CD4-positive, alpha-beta T cell treated with Interleukin-12 subunit alpha and Interleukin-12 subunit beta, for 1 hour (primary cell): ENCODE data around the gene EIF3D.
"Not testable (repeated sequence)": the region's sequence is repeated elsewhere in the genome, so short reads cannot be mapped to it uniquely, and the experiment has no call there.

ENCODE experiments used
- DNase-seq: peaks from one replicate; pipeline ENCODE4 v3.0.0-alpha.2; 2020

EIF3D gene

DNA sequence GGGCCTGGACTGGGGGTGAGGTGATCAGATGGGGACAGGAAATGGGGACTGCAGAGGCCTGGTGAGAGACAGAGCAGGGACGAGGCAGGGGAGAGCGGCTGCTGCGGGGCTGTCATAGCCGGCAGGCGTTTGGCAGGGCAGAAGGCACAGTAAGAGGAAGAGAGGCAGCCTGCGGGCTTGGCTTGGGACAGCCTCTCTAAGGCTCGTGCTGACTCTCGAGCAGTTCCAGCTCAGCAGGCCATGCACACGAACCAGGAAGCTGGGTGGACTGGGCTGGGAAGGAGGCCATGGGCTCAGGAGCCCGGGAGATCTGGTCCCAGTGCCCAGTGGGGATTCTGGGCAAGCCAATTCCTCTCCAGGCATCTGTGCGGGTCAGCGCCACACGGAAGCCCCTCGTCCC lies 19.6 kb upstream of the EIF3D start:
- DNase-seq: no peak

DNA sequence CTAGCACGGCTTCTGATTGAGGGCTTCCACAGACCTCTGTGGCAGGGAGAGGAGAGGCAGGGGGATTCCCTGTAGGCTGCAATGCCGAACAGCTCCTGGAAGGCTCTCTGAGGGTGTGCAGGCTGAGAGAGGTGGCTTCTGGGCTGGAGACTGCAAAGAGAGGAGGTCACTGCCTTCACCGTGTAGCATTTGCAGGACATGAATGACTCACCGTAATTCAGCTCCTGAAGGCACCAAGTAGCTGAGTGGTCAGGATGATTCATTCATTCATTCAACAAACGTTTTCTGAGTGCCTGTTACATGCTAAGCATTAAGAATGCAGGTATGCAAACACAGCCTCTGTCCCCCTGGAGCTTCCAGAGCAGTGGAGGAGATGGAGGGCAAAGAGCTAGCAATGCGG lies 18.0 kb upstream of the EIF3D start:
- no peak for DNase-seq

DNA sequence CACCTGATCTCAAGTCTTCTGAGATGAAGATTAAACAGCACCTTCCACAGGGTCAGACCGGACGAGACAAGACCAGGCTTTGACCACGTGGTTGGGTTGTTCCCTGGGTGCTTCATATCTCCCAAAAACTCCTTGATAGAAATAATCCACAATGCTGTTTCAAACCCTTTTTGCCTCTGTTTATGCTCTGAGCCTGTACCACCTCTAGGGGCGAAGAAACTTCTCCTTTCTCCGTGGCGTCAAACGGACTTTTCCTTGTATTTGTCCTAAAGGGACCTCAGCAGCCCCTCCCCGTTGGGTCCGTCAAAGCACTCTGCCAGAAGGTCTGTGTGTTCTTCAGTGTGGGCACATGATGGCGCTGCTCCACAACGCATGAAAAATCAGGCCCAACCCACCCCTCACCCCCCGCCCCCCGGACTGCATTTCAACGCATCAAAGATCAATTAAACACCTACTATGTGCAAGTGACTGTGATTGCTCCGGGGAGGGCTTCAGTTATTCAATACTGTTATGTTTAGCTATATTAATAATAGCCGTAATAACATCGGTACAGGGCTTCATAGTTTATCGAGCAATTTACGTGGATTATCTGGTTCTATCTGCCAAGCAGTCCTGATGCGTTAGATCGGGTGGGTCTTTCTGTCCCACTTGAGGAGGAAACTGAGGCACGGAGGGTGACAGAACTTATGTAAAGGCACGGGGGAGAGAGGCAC lies 17.3 kb upstream of the EIF3D start:
- peak; percentile 24 for DNase-seq

DNA sequence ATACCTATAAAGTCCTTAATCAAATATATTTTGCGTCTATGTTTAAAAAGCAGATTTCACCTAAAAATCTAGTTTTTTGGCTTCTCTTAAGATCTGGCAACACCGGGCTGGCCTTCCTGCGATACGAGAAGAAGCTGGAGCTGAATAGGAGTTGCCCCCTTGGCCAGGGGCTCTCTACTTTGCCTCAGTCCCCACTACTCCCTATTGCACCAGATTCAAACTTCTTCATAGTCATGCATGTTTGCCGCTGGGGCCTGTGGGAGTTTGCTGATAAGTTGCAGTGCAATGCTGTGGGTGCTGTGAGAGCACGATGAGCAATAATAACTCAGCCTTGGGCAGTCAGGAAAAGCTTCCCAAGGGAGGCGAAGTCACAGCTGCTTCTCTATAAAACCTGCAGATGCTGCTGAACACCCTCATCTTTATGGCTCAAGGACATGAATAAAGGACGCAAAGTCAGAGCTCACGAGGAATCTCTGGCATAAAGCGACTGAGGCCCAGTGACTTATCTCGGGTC lies 15.2 kb upstream of the EIF3D start:
- DNase-seq: no peak

DNA sequence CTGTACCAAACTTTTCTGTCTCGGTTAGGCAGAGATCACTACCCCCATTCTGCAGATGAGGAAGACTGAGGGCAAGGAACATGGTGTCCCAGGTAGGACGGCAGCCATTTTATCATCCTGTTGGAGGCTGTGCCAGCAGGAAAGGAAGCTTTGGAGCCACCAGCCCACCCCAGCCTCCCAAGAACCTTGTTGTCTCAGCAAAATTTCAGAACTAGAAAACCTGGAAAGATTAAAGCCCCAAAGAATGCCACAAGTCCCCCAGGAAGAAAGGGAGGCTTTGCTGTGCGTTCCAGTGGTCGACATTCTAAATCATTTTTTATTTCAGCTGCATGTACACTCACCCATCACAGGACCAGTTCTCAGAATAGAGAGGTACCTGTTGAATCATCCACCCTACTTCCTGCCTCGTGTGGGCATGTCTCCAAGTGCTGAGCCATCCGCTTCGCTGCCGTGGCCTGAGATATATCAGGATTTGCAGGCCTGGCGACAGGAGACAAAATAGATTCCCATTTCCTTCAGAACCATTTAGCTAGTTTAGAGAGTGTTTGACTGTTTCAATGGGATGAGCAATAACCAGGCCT lies 13.0 kb upstream of the EIF3D start:
- no peak for DNase-seq

DNA sequence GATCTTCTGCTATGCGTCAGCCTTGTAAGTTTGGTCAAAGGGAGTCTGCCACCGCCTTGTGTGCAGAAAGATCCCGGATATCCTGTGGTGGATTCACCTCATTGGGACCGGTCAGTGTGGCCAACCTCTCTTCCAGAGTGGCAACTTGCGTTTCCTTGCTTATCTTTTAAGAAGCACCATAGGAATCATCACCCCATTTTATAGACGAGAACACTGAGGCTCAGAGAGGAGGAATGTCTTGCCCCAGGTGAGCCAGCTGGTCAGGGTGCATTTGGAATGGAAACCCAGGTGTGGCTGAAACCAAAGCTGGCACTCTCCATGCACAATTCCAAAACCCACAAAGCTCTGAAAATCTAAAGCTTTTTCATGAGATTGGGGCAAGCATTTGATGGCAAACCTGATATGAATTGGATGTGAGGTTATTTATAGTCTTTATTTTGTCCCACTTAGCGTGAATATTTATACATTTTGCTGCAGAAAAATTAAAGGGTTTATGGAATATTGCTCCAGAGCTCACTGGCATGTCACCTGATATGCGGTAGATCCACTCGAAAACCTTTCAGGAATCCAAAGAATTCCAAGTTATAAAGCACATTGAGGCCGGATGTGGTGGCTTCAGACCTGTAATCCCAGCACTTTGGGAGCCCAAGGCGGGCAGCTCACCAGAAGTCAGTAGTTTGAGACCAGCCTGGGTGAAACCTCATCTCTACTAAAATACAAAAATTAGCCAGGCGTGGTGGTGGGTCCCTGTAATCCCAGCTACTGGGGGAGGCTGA lies 12.1 kb upstream of the EIF3D start:
- no peak for DNase-seq

DNA sequence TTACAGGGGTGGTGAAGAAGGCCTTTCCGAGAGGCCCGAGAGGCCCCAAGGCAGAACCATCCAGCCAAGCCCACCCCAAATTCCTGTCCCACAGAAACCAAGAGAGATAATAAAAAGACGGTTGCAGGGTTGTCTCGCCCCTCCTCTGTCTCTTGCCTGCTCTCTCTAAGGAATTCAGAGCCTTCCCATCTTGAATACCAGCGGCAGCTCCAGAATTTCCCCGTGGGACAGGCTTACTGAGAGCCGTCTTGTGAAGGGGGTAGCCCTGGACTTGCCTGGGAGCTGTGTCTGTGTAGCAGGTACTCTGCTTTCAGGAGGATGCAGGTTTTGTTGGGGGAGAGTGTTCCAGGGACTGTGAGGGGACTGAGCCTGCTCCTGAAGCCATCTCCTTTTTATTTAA lies 9.6 kb upstream of the EIF3D start:
- no peak for DNase-seq

DNA sequence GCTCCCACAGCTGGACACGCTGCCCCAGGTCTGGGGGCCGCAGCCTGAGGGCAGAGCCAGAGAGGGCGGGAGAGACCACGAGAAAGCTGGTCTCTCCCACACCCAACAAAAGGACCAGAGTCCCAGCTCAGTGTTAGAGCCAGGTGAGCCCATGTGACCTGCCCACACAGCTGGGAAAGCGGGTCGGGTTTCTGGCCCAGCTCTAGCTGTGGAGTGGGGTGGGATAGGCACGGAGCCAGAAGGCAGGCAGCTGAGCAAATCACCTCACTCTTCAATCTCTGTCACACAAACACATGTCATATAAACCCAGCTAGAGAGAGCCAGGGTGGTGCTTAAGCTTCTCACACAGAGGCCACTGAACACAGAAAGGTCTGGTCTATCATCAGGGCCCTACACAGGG lies 7.8 kb upstream of the EIF3D start:
- no peak for DNase-seq

DNA sequence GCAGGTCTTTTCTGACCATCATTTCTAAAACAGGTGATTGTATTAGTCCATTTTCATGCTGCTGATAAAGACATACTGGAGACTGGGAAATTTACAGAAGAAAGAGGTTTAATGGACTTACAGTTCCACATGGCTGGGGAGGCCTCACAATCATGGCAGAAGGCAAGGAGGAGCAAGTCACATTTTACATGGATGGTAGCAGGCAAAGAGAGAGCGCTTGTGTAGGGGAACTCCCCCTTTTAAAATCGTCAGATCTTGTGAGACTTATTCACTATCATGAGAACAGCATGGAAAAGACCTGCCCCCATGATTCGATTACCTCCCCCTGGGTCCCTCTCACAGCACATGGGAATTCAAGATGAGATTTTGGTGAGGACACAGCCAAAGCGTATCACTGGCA lies 4.4 kb upstream of the EIF3D start:
- DNase-seq: not testable (repeated sequence)

DNA sequence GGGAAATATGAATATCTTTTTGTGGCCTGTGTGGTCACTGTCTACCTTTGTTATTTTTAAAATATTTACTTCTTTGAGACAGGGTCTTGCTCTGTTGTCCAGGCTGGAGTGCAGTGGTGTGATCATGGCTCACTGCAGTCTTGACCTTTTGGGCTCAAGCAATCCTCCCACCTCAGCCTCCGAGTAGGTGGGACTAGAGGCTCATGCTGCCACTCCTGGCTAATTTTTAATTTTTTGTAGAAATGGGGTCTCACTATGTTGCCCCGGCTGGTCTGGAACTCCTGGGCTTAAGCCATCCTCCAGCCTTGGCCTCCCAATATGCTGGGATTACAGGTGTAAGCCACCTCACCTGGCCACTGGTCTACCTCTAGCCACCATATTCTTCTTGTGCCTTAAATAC lies 3.5 kb upstream of the EIF3D start:
- no peak for DNase-seq

DNA sequence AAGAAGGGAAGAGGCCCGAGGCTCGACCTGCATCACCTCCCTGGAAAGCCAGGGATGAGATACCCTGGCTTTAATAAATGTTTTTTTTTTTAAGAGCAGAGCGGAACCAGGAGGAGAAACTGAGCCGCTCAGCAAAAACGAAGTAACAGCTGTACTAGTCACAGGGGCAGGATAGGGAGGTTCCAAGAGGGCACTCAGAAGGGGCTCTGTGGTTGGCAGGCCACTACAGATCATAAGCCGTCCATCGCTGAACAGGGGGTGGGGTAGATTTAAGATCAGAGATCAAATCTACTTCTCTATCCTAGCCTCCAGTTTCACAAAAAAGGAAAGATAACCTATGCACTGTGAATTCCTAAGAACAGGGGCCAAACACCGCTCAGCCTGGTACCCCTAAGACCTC lies 625 bp downstream of the EIF3D start:
- DNase-seq: peak; percentile 32

DNA sequence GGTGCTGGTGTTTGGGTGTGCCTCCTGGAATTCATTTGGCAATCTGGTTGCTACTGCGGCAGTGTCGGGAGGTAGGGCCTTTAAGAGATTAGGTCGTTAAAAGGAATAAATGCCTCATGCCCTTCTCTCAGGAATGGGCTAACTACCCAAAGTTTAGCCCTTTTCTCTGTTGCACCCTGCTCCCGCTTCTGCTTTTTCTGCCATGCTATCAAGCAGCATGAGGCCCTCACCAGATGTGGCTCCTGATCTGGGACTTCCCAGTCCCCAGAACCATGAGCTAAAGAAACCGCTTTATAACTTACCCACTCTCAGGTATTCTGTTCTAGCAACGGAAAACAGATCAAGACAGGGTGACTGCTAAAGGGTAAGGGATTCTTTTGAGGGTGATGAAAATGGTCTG lies 6.3 kb downstream of the EIF3D start:
- no peak for DNase-seq

DNA sequence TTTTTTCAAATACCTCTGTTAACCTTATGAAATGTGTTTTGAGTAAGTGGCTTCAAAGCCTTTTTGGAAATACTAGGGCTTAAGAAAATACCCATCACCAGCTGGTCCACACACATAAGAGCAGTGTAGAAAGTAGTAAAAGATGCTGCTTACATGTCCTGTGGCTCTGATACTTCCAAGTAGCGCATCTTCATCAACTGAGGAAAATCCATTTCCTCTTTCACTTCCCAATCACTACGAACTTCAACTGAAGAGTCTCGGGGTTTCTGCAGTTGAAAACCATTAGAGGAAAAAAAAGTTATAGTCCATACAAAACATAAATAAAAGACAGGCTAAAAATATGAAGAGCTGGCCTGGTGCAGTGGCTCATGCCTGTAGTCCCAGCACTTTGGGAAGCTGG lies 8.5 kb downstream of the EIF3D start:
- DNase-seq: no peak

DNA sequence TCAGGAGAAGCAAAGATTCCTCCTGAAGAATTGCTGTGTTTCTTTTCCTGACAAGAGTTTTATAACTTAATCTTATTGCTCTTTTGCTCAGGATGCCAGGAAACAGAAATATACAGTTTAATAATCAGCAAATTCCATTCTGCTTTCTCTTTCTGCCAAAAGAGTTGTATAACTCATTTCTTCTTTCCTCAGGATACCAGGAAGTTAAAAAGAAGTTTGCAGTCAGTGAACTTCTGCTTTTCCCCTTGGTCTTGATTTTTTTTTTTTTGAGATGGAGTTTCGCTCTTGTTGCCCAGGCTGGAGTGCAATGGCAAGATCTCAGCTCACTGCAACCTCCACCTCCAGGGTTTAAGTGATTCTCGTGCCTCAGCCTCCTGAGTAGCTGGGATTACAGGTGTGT lies 9.1 kb downstream of the EIF3D start:
- not testable (repeated sequence) for DNase-seq

DNA sequence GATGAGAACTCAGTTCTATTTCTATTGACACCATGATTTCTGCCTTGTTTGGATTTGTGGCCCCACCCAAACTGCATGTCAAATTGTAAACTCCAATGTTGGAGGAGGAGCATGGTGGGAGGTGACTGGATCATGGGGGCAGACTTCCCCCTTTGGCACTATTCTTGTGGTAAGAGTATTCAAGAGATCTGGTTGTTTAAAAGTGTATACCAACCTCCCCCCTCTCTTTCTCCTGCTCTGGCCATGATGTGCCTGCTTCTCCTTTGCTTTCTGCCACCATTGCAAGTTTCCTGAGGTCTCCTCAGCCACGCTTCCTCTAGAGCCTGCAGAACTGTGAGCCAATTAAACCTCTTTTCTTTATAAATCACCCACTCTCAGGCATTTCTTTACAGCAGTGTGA lies 14.2 kb downstream of the EIF3D start:
- DNase-seq: no peak

DNA sequence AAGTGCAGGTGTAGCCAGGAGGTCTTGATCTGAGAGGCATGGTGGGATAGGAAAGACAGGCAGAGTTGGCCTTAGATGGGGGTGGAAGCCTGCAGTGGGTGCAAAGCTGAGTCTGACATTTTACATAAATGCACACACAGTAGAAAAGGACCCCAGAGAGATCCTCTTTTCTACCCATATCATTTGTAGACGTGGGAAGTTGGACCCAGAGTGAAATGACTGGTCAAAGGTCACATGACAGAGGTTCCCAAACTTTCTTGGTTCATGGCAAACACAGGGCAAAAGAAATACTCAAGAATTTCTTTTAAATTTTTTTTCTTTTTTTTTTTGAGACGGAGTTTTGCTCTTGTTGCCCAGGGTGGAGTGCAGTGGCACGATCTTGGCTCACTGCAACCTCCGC lies 16.0 kb downstream of the EIF3D start:
- no peak for DNase-seq

DNA sequence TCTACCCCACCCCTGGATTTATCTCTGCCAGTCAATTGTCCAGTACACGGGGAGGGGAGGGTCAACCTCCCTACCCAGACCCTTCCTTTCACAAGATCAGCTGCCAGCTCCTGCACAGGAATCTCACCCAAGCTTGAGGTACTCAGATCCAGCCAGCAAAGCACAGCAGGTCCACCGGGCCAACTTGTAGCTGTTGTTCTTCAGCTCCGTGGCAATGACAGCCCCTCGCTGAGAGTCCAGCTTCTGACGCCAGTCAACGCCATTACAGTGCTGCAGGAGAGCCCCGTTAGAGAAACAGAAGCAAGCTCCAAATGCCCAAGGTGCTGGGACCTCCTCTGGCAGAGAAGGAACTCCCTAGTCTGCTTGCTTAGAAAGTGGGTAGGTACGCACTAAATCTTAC lies 16.6 kb downstream of the EIF3D start:
- no peak for DNase-seq

DNA sequence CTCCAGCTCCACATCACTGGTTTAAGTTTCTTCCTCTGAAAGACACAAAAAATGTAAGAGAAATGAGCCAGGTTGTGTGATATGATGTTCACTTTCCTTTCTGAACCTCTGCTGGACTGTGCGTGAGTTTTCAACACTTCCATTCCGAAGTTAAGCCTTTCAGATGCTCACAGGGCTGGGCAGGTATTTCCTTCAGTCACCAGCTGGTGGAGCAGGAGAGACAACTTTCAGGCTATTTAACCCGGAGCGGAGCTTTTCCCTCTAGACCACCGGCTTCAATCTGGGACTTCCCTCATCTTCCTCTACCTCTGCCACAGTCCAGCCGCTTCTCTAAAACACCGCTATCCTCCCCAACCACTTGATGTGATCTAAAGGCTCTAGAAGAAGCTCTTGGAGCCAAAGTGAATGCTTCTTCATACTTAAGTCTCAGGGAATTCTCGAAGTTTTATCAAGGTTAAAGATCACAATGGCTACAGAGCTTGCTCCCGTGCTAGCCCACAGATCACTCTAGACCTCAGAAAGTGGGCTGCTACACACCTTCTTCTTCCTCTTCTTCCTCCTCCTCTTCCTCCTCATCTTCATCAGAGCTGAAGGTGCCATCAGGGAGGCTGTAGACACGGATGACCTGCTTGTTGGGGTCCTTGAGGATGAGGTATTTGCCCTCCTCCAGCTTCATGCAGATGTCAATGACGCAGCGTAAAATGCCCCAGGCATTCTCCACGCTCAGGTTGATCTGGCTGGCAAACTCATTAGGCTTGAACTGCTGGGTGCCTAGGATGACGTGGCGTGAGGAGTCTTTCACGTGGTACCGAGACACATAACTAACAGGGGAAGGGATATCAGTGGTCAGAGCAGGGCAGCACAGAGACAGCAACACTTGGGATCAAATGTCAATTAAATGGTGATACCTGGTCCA lies 17.7 kb downstream of the EIF3D start:
- DNase-seq: peak; percentile 43

DNA sequence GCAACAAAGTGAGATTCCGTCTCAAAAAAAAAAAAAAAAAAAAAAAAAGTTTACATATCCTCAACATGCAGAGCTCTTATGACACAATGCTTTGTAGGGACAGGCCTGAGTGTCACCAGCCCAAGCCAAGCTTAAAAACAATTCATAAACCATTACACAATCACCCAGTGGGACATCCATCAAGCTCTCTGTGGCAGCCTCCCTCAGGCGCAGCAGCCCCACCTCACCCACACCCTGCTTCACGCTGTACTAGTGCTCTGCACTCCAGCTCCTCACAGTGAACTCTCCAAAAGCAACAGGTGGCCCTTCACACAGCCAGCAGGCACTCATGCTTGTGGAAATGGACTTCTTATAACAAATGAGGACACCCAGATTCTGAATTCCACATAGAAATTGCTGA lies 18.6 kb downstream of the EIF3D start:
- DNase-seq: no peak

DNA sequence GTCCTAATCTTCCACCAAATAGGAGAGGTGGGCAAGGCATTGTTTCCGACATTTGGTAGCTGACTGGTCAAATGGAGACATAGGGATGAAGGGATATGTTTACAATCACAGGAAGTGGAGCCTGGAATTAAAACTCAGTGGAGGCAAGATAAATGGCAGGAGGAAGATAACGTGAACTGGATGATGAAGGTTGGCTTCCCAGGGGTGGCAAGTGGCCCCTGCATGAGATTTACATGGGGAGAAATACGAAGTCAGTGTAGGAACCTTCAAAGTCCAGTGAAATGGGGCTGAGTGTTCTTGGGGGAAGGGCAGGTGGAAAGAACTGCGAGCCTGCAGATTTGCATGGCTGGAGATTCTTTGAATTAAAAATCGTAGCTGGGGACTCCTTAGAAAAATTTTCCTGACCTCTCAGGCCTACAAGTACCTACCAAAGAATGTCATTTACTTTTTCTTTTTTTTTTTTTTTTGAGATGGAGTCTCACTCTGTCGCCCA lies 21.4 kb downstream of the EIF3D start:
- no peak for DNase-seq

DNA sequence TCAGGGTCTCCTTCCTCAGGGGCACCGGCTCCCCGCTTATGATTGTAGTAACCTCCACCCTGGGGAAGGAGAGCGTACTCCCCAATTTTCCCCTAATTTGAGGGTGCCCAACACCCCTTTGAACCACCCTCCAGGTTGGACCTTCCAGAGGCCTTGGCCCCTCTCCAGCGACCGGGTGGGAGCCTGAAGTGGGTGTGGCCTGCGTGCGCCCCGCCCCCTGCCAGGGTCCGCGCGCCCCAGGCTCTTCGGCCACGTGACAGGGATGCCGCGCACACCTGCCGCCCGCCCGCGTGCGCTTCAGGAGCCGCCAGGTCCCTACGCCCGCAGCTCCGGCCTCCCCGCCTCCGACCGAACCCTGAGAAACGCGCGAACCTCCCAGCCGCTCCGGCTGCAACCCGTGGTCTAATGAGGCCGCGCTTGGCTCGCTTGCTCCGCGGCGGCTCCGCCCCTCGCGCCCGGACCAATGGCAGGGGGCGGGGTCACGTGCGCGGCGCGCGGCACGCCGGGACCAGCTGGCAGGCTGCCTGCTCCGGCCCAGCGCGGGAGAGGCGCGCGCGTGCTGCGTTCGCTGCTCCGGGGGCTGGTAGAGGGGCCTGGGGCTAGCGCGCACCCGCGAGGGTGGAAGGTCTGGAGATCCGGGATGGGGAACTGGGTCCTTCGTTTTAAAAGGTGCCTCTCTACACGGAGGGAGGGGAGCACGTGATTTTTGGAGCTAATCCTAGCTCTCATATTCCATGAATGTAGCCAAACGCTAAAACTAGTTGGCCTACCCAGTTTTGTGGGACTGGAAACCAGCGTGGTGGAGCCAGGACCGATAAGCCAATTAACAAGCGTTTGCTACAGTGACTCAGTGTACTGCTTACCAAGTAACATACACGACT lies 22.1 kb downstream of the EIF3D start, which contains the start of gene FOXRED2:
Gene FOXRED2 (minus strand): TSS at position 404 of the 881 bp plus-strand sequence. CDS start 618 bp downstream, outside the sequence.
- peak; percentile 92 for DNase-seq
